KG1 (cell line): ENCODE measurements around the gene ACSS2.

Experiments
- DNase-seq: peaks from one replicate; lab custom pipeline; 2025; lab: John Stamatoyannopoulos, UW

ACSS2 gene

GRCh38 chr20:34915131-34915530 is 38.7 kb downstream of the ACSS2 start:
- no peak for DNase-seq

GRCh38 chr20:34915749-34916455 is 39.5 kb downstream of the ACSS2 start:
- no peak for DNase-seq

- DNase-seq = no peak
These were observed 40.5 kb downstream of the ACSS2 start for GRCh38 chr20:34916774-34917354.

- DNase-seq = no peak
These were observed 43.6 kb downstream of the ACSS2 start for GRCh38 chr20:34920055-34920454.

DNA sequence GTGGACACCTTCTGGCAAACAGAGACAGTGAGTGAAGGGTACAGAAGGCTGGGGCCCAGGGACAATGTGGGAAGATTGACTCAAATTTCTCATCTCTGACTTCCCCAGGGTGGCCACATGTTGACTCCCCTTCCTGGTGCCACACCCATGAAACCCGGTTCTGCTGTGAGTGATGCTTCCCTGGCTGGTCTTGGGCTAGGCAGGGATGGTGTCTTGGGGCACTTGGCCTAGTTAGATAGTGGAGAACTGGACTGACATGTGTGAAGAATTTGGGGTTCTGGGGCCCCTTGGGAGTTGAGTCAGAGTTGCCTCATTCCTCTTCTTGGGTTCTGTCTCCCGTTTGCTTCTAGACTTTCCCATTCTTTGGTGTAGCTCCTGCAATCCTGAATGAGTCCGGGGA is 45.0 kb downstream of the ACSS2 start:
- no peak for DNase-seq

DNA sequence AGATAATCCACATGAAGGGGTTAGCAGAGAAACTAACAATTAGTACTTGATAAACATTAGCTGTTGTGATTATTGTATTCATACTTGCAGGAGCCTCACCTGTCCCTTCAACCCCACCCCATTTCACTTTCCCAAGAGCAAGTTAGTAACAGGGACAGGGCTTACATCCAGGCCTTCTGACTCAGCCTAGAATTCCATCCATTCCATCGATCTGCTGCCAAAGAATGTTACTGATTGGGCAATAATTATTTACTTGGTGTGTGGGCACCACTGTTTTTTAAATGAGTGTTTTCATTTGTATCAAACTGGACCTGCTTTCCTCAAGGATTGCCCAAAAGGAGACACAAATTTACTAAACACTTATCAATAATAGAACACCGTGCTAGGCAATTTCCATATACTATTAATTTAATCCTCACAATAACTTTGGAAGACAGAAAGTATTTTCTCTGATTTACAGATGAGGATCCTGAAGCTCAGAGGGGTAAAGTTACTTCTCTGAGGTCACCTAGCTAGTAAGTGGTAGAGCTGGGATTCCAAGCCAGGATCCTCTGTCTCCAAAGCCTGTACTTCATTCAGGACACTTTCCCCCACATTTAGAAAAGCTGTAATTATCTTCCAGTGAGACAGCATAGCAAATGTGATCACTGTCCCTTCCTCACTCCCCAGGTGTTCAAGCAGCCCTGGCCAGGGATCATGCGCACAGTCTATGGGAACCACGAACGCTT is 46.4 kb downstream of the ACSS2 start:
- no peak for DNase-seq

DNA sequence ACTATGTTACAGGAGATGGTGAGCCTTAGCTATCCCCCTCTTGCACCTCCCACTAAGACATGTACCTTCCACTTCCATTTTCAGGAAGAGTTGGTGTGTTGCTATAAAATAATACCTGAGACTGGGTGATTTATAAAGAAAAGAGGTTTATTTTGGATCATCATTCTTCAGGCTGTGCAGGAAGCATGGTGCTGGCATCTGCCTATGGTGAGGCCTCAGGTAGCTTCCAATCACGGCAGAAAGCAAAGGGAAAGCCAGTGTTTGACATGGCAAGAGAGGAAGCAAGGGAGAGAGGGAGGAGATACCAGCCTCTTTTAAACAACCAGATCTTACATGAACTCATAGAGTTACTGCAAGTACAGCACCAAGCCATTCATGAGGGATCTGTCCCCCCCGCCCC is 47.0 kb downstream of the ACSS2 start:
- no peak for DNase-seq

DNA sequence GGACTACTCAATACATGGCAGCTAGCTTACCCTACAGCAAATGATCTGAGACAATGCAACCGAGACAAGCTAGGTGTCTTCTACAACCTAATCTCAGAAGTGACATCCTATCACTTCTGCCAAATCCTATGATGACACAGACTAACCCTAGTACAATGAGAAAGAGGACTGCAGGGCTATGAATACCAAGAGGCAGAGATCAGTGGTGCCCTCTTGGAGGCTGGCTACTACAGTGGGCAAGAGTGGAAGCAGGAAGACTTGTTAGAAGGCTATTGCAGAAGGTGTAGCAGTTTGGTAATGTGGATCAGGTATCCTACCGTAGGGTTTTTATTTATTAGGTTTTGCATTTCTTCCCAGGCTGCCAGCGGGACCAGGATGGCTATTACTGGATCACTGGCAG is 48.9 kb downstream of the ACSS2 start:
- no peak for DNase-seq

GRCh38 chr20:34925981-34926380 is 49.6 kb downstream of the ACSS2 start:
- no peak for DNase-seq

DNA sequence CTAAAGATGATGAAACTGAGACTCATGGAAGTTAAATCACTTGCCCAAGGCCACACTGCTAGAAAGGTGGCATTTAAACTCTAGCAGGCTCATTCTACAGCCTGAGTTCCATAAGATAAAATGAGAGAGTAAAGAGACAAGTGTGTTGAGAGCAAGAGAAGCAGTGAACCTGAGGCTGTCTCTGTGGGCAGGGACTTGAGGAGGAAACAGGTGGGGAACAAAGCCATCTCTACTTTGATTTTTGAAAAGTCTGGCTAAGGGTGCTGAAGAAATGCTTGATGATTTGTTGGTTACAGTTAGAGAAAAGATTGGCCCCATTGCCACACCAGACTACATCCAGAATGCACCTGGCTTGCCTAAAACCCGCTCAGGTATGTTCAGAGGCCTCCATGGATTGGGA is 50.2 kb downstream of the ACSS2 start:
- DNase-seq = no peak

DNA sequence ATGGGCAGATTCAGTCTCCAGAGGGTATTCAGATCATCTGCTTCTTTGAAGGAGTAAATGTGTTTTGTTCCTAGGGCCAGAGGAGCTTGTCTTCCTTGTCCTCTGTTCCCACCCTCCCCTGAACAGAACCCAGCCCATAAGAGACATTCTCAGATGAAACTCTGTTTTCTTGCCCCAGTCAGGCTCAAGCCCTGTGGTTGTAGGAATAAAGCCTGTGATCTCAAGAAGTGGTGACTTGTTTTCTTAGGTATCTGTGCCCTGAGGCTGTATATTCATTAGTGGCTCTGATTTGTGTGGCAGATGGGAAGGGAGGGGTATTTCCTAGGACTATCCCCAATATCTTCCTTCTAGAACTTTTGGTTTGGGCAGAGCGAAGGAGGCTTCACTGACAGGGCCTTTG is 51.3 kb downstream of the ACSS2 start:
- no peak for DNase-seq

DNA sequence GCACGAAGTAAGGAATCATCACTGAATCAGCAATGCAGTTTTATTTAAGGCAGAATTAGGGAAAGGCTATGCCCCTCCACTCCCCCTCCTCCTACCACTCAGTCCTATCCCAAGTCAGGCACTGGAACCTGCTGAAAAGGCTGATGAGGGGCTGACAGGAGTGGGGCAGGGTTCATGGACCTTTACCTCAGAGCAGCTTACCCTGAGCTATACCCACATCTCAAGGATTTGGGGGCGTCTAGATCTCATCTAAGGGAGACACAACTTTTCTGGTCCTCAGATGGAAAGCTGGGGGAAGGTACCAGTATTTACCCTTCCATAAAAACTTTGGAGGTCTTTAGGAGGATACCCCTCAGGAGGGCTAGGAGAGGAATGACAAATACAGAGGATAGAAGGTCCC is 52.0 kb downstream of the ACSS2 start:
- no peak for DNase-seq

GRCh38 chr20:34931771-34932170 is 55.4 kb downstream of the ACSS2 start:
- DNase-seq = no peak

- peak; percentile 13 for DNase-seq
These were observed 62.2 kb downstream of the ACSS2 start for GRCh38 chr20:34938466-34939163.

DNA sequence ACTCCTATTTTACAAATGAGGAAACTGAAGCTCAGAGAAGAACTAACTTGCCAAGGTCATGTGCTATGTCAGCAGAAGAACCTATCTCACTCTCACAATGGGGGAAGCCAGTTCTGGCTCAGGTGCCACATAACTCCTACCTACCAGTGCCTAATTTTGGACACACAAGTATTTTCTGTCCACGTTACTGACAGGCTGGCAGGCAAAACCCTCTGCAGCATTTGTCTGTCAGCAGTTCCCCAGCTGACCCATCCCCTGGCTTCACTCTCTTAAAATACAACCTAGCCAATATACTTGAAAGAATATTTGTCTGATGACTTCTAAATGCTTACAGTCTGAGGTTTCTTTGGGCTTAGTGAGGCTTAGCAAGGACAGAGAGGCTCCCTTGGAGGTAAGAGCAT is 63.7 kb downstream of the ACSS2 start:
- no peak for DNase-seq

DNA sequence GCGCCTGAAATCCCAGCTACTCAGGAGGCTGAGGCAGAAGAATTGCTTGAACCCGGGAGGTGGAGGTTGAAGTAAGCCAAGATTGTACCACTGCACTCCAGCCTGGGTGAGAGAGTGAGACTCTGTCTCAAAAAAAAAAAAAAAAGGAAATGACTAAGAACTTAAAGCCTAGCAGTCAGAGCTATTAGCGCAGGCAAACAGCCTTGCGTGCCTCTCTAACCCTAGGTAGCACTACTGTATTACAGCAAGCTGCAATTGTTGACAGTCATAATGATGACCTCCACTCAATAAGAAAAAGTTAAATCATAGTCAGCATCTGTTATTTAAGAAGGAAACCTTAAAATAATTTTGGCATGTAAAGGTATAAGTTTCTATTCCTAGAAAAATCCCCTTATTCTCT is 64.8 kb downstream of the ACSS2 start:
- DNase-seq = no peak

- no peak for DNase-seq
These were observed 65.9 kb downstream of the ACSS2 start for GRCh38 chr20:34942301-34942700.

GRCh38 chr20:34943808-34944567 is 67.6 kb downstream of the ACSS2 start:
- no peak for DNase-seq

GRCh38 chr20:34945315-34946077 is 69.1 kb downstream of the ACSS2 start:
- no peak for DNase-seq

DNA sequence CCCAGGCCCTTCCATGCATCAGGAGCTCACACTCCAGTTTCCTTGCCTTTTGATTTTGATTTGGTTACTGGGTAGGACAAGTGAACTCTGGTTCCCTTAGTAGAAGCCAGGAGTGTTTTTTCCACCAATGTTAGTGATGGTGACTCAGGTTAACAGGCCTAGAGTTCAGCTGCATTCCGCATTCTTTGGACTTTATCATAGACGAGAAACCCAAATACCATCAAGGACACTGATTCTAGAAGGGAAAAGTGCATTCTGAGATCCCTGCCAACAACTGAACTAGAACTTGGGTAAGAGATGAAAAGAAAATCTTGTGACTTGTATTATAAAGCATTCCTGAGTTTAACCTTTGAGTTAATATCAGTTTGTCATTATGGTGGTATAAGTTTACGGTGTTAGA is 70.2 kb downstream of the ACSS2 start:
- no peak for DNase-seq

DNA sequence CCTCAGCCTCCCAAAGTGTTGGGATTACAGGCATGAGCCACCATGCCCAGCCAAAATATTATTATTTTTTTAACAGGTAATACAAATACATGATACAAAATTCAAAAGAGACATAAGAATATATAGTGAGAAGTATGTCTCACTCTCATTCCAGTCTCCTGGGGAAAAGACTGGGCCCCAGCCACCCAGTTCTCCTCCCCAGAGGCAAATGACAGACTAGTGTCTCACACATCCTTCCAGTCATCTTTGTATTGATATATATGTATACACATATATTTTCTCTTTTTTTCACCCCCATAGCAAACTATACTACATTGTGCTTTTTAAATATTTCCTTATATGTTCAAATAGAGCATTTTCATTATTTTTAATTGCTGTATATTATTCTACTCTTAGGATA is 70.9 kb downstream of the ACSS2 start:
- no peak for DNase-seq
